ENCODE results near the gene HSPA12B. TPM values are rescaled to one million over a fixed set of nuclear protein-coding genes. Genes with fewer than 3 reads are reported as not detected.

The HSPA12B gene
- total RNA-seq, 1 donor from 2014 or later, result 0.44 TPM

- H3K4me3 Mint-ChIP-seq (ENCODE audit: unreplicated experiment), result peak overlapping the region; percentile 88
Observed at GRCh38 chr20:3767110-3767426, 34.6 kb downstream of the HSPA12B start.

GRCh38 chr20:3767427-3768341 is 35.2 kb downstream of the HSPA12B start, which contains the start of gene ADISSP:
TSS of gene ADISSP (minus strand) at chr20:3767753. CDS start at chr20:3760100, 7,653 bp downstream.
- peaks cover 4% of the 10 kb centered on the region for H3K9me3 Mint-ChIP-seq (ENCODE audit: unreplicated experiment)
- peak within 1 kb of the TSS; percentile 88 for H3K4me3 Mint-ChIP-seq (ENCODE audit: unreplicated experiment)
- peaks cover 25% of the 10 kb centered on the region for H3K4me1 Mint-ChIP-seq (ENCODE audit: low read depth, unreplicated experiment)
- H3K27ac Mint-ChIP-seq (ENCODE audit: unreplicated experiment), result peak within 1 kb of the TSS; percentile 95
- TF ChIP-seq CTCF (IDR thresholded peaks at IDR 0.05; ENCODE audit: partially characterized antibody, unreplicated experiment), result no peak
- peak; percentile 99 for DNase-seq
- peaks cover 2% of the 10 kb centered on the region for H3K27me3 Mint-ChIP-seq (ENCODE audit: unreplicated experiment)
- no peaks in the 10 kb centered on the region for H3K36me3 Mint-ChIP-seq (ENCODE audit: unreplicated experiment)

More at GRCh38 chr20:3767110-3767426, 34.6 kb downstream of the HSPA12B start:
- DNase-seq, result no peak
- H3K36me3 Mint-ChIP-seq (ENCODE audit: unreplicated experiment), result no peaks in the 10 kb centered on the region
- H3K4me1 Mint-ChIP-seq (ENCODE audit: low read depth, unreplicated experiment), result peaks cover 25% of the 10 kb centered on the region
- H3K9me3 Mint-ChIP-seq (ENCODE audit: unreplicated experiment), result peaks cover 4% of the 10 kb centered on the region
- no peak for TF ChIP-seq CTCF (IDR thresholded peaks at IDR 0.05; ENCODE audit: partially characterized antibody, unreplicated experiment)
- H3K27ac Mint-ChIP-seq (ENCODE audit: unreplicated experiment), result no peak overlapping the region
- peaks cover 2% of the 10 kb centered on the region for H3K27me3 Mint-ChIP-seq (ENCODE audit: unreplicated experiment)

- Mint-ChIP-seq H3K4me3 (ENCODE audit: unreplicated experiment) (peak overlapping the region; percentile 88), H3K9me3 (ENCODE audit: unreplicated experiment) (peaks cover 4% of the 10 kb centered on the region), H3K27me3 (ENCODE audit: unreplicated experiment) (peaks cover 2% of the 10 kb centered on the region), H3K27ac (ENCODE audit: unreplicated experiment) (peak overlapping the region; percentile 95), H3K4me1 (ENCODE audit: low read depth, unreplicated experiment) (peaks cover 24% of the 10 kb centered on the region), H3K36me3 (ENCODE audit: unreplicated experiment) (no peaks in the 10 kb centered on the region)
- TF ChIP-seq CTCF (IDR thresholded peaks at IDR 0.05; ENCODE audit: partially characterized antibody, unreplicated experiment), result peak; percentile 54
- DNase-seq, result peak; percentile 92
Observed at GRCh38 chr20:3768342-3769130, 36.1 kb downstream of the HSPA12B start.

GRCh38 chr20:3771552-3772058 is 39.1 kb downstream of the HSPA12B start:
- no peak overlapping the region for H3K4me3 Mint-ChIP-seq (ENCODE audit: unreplicated experiment)
- peaks cover 4% of the 10 kb centered on the region for H3K9me3 Mint-ChIP-seq (ENCODE audit: unreplicated experiment)
- H3K4me1 Mint-ChIP-seq (ENCODE audit: low read depth, unreplicated experiment), result peaks cover 6% of the 10 kb centered on the region
- no peak for TF ChIP-seq CTCF (IDR thresholded peaks at IDR 0.05; ENCODE audit: partially characterized antibody, unreplicated experiment)
- peaks cover 6% of the 10 kb centered on the region for H3K27me3 Mint-ChIP-seq (ENCODE audit: unreplicated experiment)
- no peak overlapping the region for H3K27ac Mint-ChIP-seq (ENCODE audit: unreplicated experiment)
- DNase-seq, result no peak
- no peaks in the 10 kb centered on the region for H3K36me3 Mint-ChIP-seq (ENCODE audit: unreplicated experiment)
